Limb (tissue), 2 donors: Measurements from ENCODE around the gene TIE1.

Source experiments
- DNase-seq, 2 donors: peaks; one replicate each; pipeline ENCODE4 v3.0.0-alpha.2; 2016; ENCODE audit errors: extremely low spot score in 2 of 2

The TIE1 gene

DNA sequence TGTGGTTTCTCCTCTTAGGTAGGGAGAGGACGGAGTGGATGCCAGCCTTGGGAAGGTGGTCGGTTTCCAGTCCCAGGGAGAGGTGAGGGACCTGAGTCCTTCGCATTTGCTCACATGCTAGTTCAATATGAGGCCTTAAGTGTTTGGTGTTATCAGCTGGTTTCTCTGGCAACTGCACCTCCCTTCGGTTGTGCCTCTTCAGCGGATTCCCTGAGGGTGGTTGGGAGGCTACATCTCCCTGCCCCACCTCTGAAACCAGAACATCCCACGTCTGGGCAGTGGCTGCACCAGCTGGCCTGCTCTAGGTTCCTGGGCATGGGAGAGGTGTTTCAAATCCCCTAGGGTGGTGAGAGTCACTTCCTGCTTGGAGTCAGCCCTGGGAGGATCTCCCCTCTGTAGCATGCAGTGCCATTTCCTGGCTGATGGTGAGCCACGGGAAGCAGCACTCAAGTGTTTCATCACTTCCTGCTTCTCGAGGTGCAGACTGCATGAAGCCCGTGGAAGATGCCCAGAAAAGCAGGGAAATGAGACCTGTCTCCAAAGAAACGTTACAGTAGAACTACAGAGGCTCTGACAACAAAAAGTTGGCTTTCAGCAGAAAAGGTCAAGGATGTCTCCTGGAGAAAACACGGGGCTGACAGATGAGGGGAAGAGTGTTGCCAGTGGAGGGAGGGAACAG is 26.5 kb upstream of the TIE1 start:
- DNase-seq: no peak

GRCh38 chr1:43274804-43275180 is 26.0 kb upstream of the TIE1 start:
- DNase-seq: no peak

- no peak for DNase-seq
These were observed 24.8 kb upstream of the TIE1 start for GRCh38 chr1:43275826-43276620.

DNA sequence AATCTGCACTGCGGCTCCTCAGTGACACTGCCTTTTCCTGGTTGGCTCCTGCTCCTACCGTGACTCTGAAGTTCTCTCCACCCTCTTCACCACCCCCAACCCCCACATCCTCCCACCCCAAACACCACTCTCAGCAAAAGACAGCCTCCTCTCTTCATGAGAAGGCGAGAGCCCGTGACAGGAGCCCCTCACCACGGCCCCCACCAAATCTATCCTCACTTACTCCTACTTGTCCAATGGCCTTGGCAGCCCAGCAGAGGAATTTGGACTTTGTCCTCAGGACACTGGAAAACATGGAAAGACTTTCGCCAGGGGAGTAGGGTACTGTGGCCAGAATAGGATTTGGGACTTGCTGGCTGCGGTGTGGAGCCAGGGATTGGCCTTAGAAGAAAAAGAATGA is 24.1 kb upstream of the TIE1 start:
- no peak for DNase-seq

DNA sequence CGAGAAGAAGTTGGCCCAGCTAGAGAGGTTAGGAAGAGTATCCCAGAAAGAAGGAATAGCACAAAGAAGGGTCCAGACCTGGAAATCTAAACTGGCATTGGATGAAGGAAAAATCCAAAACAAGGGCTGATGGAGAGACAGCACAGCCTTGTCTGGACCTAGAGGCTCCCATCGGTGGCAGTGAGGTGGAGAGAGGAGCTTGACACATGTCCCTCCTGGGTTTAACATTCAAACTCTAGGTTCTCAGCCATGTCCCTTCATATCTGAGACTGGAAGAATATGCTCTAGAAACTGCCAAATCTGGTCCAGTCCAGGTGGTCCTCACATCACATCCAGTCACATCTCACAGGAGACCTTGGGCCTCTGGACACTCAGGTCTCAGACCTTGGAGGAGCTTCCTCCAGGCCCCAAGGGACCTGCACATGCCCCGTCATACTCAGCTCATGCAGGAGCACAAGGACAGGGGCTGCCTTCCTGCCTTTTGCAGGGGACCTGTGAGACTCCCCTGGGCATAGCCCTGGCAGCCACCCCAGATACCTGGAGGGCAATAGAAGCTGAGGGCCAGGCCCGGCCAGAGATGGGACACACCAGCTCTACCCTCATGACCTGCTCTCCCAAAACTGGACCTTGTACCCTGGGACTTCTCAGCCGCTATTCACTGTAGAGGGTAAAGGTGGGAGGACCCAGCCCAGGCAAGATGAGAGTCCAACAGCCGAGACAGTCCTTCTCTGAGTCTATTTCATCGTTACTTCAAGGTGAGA is 23.5 kb upstream of the TIE1 start:
- no peak for DNase-seq

DNA sequence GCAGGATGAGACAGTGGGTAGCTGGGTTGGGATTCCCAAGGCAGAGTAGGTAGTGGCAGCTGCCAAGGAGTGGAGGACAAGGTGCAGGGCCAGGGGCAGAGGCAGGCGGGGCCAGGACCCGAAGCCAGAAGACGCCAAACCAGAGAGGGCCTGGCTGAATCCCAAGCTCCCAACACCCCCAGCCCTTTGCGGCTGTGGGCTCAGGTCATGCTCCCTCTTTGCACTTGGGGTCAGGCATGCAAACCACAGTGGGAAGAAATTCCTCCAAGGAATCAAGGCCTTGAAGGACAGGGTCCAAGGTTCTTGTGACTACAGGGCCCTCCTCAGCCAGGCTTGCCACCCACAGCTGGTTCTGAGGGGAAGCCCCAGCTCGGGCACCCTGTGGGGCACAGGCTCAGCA is 21.6 kb upstream of the TIE1 start:
- no peak for DNase-seq

GRCh38 chr1:43279666-43280065 is 21.1 kb upstream of the TIE1 start:
- DNase-seq: no peak

- no peak for DNase-seq
These were observed 20.1 kb upstream of the TIE1 start for GRCh38 chr1:43280692-43281091.

DNA sequence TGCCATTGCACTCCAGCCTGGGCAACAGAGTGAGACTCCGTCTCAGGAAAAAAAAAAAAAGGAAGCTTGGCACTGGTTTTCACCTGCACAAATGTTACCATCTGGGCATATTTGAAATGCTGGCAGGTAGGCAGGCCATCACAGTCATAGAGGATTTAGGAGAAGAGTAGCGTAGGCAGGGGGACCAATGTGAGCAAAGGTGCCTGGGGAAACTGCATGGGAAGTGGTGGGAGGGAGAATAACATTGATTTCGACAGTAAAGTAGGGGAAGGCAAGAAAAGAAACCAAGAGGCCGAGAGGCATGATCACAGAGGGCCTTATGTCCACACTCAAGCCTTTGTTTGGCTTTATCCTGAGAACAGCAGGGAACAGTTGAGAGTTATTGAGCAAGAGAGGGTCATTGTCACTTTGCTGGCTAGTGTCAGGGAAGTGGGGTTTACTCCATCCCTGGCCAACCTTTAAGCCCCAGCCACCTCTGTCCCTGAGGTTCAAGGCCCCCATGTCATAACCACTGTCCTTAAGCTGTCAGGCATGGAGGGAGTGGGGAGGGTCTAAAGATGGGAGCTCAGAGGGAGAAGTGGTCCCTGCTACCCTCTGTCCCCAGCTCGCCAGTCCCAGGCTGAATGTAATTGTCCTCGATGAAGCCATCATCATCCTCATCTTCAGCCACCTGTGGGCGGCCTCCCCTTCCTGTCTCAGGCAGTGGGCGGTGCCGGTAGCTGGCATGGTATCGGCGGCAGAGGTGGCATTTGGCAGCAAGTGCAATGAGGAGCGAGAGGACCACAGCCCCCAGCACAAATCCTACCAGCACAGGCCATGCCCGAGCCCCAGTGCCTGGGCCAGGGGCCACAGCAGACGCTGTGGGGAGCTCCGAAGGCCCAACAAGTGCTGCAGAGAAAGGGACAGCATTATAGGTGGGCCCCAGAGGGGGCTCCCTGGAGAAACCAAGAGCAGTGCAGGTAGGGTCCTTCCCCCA is 18.3 kb upstream of the TIE1 start:
- no peak for DNase-seq

GRCh38 chr1:43284065-43284464 is 16.7 kb upstream of the TIE1 start:
- DNase-seq: no peak

- DNase-seq: no peak
These were observed 16.2 kb upstream of the TIE1 start for GRCh38 chr1:43284546-43285110.

GRCh38 chr1:43285269-43285990 is 15.4 kb upstream of the TIE1 start, which contains the start of gene C1orf210:
Gene C1orf210 (minus strand): TSS chr1:43285581. CDS start chr1:43283270, 2,311 bp downstream.
- no peak for DNase-seq

- DNase-seq: no peak
These were observed 14.7 kb upstream of the TIE1 start for GRCh38 chr1:43286115-43286514.

- no peak for DNase-seq
These were observed 14.2 kb upstream of the TIE1 start for GRCh38 chr1:43286533-43286932.

DNA sequence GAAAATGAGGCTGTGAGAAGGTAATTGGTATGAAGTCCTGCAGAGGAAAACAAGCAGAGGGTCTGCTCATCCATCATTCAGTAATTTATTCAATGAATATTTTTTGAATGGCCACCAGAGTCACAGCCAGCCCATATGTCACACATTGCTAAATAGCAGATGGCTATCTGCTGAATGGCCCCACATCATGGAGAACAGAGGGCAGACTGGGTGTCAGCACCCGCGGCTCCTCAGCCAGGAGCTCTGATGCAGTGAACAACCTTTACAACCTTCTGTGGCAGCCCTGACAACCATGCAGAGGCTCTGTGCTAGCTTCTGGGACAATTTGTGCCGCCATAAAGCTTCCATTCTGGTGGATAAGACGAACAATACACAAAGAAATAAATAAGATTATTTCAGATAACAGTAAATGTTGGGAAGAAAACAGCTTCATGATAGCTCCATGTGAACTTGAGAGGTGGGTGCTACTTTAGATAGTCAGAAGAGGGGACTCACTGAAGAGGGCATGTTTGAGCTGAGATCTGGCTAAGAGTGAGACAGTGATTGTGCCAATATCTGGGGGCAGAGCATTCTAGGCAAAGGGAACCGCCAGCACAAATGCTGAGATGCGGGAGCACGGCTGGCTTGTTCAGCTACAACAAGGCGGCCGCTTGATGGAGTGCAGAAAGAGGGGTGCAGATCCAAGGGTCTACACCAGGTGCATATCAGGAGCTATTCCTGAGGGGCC is 12.6 kb upstream of the TIE1 start:
- DNase-seq: no peak

- DNase-seq: no peak
These were observed 11.7 kb upstream of the TIE1 start for GRCh38 chr1:43288785-43289706.

- DNase-seq: no peak
These were observed 8.6 kb upstream of the TIE1 start for GRCh38 chr1:43292216-43292615.

DNA sequence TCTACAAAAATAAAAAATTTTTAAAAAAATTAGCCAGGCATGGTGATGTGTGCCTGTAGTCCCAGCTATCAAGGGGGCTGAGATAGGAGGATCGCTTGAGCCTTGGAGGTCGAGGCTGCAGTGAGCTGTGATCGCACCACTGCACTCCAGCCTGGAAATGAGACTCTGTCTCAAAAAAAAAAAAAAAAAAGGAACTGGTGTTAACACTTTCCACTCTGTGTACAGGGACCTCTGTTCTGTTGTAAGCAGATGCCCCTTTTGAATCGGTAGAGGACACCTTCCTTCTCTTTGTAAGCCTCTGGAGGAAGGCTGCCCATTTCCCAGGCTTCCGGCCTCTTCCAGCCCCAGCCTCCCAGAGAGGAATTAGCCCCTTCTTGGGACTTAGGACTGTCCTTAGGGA is 8.1 kb upstream of the TIE1 start:
- no peak for DNase-seq
